B cell (primary cell): ENCODE measurements around the gene OPN4. TPM values are rescaled to one million over a fixed set of nuclear protein-coding genes. Genes with fewer than 3 reads are reported as not detected.

Experiments
- ATAC-seq: fragments of 200-7000 bp; cut with Tn5 transposase; one replicate; pipeline ENCODE4 v1.10.0; 2021; ENCODE audit warnings: low read depth, mild to moderate bottlenecking, moderate number of reproducible peaks, moderate library complexity
- CTCF ChIA-PET: fragments of 350-600 bp; sonication (Branson Sonifier 250); formaldehyde crosslinking; loops from one replicate; lab custom pipeline; 2021; ENCODE audit warnings: antibody characterized with exemption, inconsistent platforms; lab: Charles Lee
- POLR2A ChIA-PET: fragments of 350-600 bp; sonication (Branson Sonifier 250); formaldehyde crosslinking; loops from one replicate; lab custom pipeline; 2021; ENCODE audit warnings: antibody characterized with exemption; lab: Charles Lee
- DNase-seq: peaks from one replicate; pipeline ENCODE4 v3.0.0; 2013
- H2AFZ ChIP-seq: 2 replicates; pipeline ENCODE4 v1.6.1; 2012; ENCODE audit warnings: mild to moderate bottlenecking, low read depth, low read length; ENCODE audit not compliant: insufficient read depth, poor library complexity, severe bottlenecking
- H3K27ac ChIP-seq, 2 donors: 1 replicate in 1 of 2; 2 replicates in 1 of 2; pipeline ENCODE4 v1.5.1; 2012 to 2013; ENCODE audit warnings: low read length in 2 of 2, mild to moderate bottlenecking in 2 of 2, moderate library complexity in 1 of 2
- H3K27me3 ChIP-seq, 4 experiments: fragments of 200-600 bp in 1 of 4; sonication (generic) in 1 of 4; replicated peaks in 1 of 4; 1 replicate in 2 of 4; 2 replicates in 2 of 4; pipeline versions ENCODE4 v1.6.1 to v1.7.0; 2013 to 2016; ENCODE audit warnings: low read length in 3 of 4, mild to moderate bottlenecking in 2 of 4, mixed read lengths in 1 of 4, moderate library complexity in 1 of 4; ENCODE audit not compliant: insufficient read depth in 4 of 4, control insufficient read depth in 3 of 4; ENCODE audit errors: control extremely low read depth in 1 of 4
- H3K36me3 ChIP-seq, 2 experiments: replicated peaks in 1 of 2; 1 replicate in 1 of 2; 2 replicates in 1 of 2; pipeline versions ENCODE4 v1.6.1 to v1.7.1; 2013; ENCODE audit warnings: low read length in 1 of 2; ENCODE audit not compliant: insufficient read depth in 2 of 2, control insufficient read depth in 1 of 2; ENCODE audit errors: control extremely low read depth in 1 of 2, extremely low read depth in 1 of 2
- H3K4me1 ChIP-seq, 2 donors: fragments of 200-600 bp in 1 of 2; sonication (generic) in 1 of 2; 1 replicate in 1 of 2; 2 replicates in 1 of 2; pipeline versions ENCODE4 v1.5.1 to v1.6.1; 2013 to 2017; ENCODE audit warnings: low read length in 2 of 2; ENCODE audit not compliant: control insufficient read depth in 2 of 2, insufficient read depth in 2 of 2
- H3K4me2 ChIP-seq: replicated peaks from 2 replicates; pipeline ENCODE3; 2012; ENCODE audit warnings: mild to moderate bottlenecking, low read depth, low read length; ENCODE audit not compliant: poor library complexity, severe bottlenecking
- H3K4me3 ChIP-seq, 5 experiments: fragments of 200-600 bp in 1 of 5; sonication (generic) in 1 of 5; 1 replicate in 3 of 5; 2 replicates in 2 of 5; pipeline versions ENCODE4 v1.5.1 to v1.7.0; 2011 to 2016; ENCODE audit warnings: low read length in 4 of 5, mild to moderate bottlenecking in 4 of 5, low read depth in 2 of 5, control low read depth in 1 of 5, moderate library complexity in 1 of 5; ENCODE audit not compliant: insufficient read depth in 1 of 5; ENCODE audit errors: control extremely low read depth in 1 of 5, extremely low read depth in 1 of 5
- H3K79me2 ChIP-seq: fragments of 200-600 bp; sonication (generic); one replicate; pipeline ENCODE4 v1.6.0; 2016; ENCODE audit warnings: low read length; ENCODE audit not compliant: control insufficient read depth, insufficient read depth
- H3K9ac ChIP-seq: fragments of 200-600 bp; sonication (generic); 2 replicates; pipeline ENCODE4 v1.6.1; 2017; ENCODE audit warnings: mild to moderate bottlenecking, low read length, moderate library complexity
- H3K9me3 ChIP-seq, 3 donors: one replicate each; pipeline versions ENCODE4 v1.6.1 to v1.7.1; 2013; ENCODE audit warnings: low read length in 2 of 3; ENCODE audit not compliant: control insufficient read depth in 2 of 3, insufficient read depth in 1 of 3; ENCODE audit errors: control extremely low read depth in 1 of 3
- H4K20me1 ChIP-seq: 2 replicates; pipeline ENCODE4 v1.6.0; 2012; ENCODE audit warnings: mild to moderate bottlenecking, low read length; ENCODE audit not compliant: insufficient read depth, control insufficient read depth, poor library complexity, severe bottlenecking
- H3K27ac Mint-ChIP-seq: one replicate; pipeline ENCODE4 v1.8.0; 2021; ENCODE audit warnings: mixed read lengths
- H3K27me3 Mint-ChIP-seq: one replicate; pipeline ENCODE4 v1.8.0; 2021; ENCODE audit warnings: mixed read lengths
- H3K4me1 Mint-ChIP-seq: one replicate; pipeline ENCODE4 v1.8.0; 2021; ENCODE audit warnings: mixed read lengths
- H3K4me3 Mint-ChIP-seq: one replicate; pipeline ENCODE4 v1.8.0; 2021; ENCODE audit warnings: mixed read lengths
- H3K9me3 Mint-ChIP-seq: one replicate; pipeline ENCODE4 v1.8.0; 2022; ENCODE audit warnings: mixed read lengths; ENCODE audit not compliant: insufficient read depth
- EZH2 ChIP-seq: IDR thresholded peaks from 2 replicates; pipeline ENCODE4 v1.6.1; 2012; ENCODE audit warnings: borderline replicate concordance, low read depth, mild to moderate bottlenecking, moderate library complexity, low read length; ENCODE audit not compliant: insufficient read depth, poor library complexity, severe bottlenecking
- WGBS: methylation state at CpG from one replicate; pipeline ENCODE4 v1.1.5; 2013; ENCODE audit warnings: missing lambda C conversion rate; ENCODE audit not compliant: insufficient coverage; 5-methylcytosine and 5-hydroxymethylcytosine counted together
- intact Hi-C: fragments of 100-400 bp; cut with micrococcal nuclease; formaldehyde crosslinking; loops from one replicate; pipeline ENCODE4 v1.10.0; 2022
- polyA plus RNA-seq: library from polyadenylated mRNA; depleted of rRNA; stranded (reverse); fragments of >200 nt; gene quantifications from 2 replicates; pipeline ENCODE4 v1.2.3, GENCODE V29; 2012
- total RNA-seq, 2 donors: library from RNA; stranded (reverse); fragments of 120-200 nt in 1 of 2; gene quantifications; 1 replicate in 1 of 2; 2 replicates in 1 of 2; pipeline versions ENCODE4 v1.2.3 to v1.2.4, GENCODE V29; 2013 to 2022
- TF ChIP-seq, protein P1 (sequence below): fragments of 200-600 bp; IDR thresholded peaks from one replicate; pipeline ENCODE4 v1.8.0; 2022; ENCODE audit warnings: antibody characterized with exemption, mild to moderate bottlenecking

Gene OPN4
- total and polyA plus RNA-seq, 2 donors (not counting 1 experiment from before 2014, with no cell fraction given) = not detected

DNA sequence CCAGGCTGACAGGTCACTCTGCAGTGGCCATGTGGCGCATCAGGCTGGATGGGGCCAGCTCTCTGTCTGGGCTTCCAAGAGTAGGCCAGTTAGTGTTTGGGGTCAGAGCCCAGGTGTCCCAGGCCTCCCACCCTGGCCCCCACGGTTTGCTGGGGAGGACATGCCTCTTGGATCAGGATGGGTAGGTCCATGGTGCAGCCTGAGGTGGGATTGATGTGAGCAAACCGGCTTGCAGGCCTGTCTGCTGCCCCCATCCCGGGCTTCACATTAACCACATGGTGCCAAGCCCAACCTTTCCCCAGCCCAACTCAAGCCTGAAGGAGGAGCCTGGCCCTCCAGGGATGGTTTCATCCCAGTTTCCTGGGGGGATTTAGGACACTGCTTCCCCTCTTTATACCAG lies 53.2 kb downstream of the OPN4 start:
- no peak overlapping the region for H3K4me3 ChIP-seq
- Mint-ChIP-seq H3K27me3 (no peaks in the 10 kb centered on the region), H3K4me3 (no peak overlapping the region), H3K27ac (no peak overlapping the region), H3K9me3 (no peaks in the 10 kb centered on the region), H3K4me1 (peaks cover 11% of the 10 kb centered on the region)
- intact Hi-C loops = no loop called here
- H3K27me3 ChIP-seq = no peaks in the 10 kb centered on the region
- H3K79me2 ChIP-seq = no peaks in the 10 kb centered on the region
- H3K4me1 ChIP-seq = peaks cover 9 to 13% of the 10 kb centered on the region in 2 donors
- no peak overlapping the region for H3K4me2 ChIP-seq
- H3K9ac ChIP-seq = no peak overlapping the region
- 65% methylated on average over 3 of the region's 4 CpGs for WGBS
- no peaks in the 10 kb centered on the region for H4K20me1 ChIP-seq
- ChIA-PET CTCF (no interaction called here), POLR2A (no interaction called here)
- peaks cover 0 to 9% (median 0%) of the 10 kb centered on the region in 3 donors for H3K9me3 ChIP-seq
- no peaks in the 10 kb centered on the region for H3K36me3 ChIP-seq
- TF ChIP-seq, protein P1, sequence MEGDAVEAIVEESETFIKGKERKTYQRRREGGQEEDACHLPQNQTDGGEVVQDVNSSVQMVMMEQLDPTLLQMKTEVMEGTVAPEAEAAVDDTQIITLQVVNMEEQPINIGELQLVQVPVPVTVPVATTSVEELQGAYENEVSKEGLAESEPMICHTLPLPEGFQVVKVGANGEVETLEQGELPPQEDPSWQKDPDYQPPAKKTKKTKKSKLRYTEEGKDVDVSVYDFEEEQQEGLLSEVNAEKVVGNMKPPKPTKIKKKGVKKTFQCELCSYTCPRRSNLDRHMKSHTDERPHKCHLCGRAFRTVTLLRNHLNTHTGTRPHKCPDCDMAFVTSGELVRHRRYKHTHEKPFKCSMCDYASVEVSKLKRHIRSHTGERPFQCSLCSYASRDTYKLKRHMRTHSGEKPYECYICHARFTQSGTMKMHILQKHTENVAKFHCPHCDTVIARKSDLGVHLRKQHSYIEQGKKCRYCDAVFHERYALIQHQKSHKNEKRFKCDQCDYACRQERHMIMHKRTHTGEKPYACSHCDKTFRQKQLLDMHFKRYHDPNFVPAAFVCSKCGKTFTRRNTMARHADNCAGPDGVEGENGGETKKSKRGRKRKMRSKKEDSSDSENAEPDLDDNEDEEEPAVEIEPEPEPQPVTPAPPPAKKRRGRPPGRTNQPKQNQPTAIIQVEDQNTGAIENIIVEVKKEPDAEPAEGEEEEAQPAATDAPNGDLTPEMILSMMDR = no peak
- no peak for TF ChIP-seq EZH2
- DNase-seq = no peak
- no peak overlapping the region for H3K27ac ChIP-seq
- no peak for ATAC-seq
- H2AFZ ChIP-seq = no peak overlapping the region

DNA sequence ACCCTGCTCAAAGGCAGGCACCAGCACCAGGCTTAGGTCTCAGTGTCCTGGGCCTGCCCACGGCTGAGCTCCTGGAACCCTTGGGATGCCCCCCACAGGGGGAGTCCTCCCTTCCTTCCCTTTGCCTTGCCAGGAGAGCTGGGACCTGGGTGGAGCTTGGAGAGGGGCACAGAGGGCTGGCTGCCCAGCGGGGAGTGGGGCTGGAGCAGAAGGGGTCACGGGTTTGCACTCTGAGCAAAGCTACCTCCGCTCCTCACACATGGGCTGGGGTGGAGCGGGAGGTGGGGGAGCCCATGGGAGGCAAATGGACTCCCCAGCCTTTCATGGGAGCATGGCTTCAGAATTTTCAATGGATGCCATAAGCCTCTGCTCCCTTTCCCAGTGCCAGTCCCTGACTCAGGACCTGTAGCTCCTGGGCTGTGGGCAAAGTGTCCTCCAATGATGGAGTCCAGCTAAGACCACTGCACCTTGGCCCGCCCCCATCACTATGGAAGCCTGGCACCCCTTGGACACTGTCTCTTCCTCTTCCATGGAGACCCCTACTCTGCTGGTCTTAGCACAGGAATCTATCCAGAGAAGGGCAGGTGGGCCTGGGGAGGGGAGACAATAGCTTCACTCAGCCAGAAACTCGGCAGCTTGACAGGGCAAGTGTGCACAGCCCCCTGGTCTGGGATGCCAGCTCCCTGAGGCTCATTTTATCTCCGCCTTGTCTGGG lies 53.9 kb downstream of the OPN4 start:
- H3K4me3 Mint-ChIP-seq = no peak overlapping the region
- Histone ChIP-seq H3K27me3 (no peaks in the 10 kb centered on the region), H3K79me2 (no peaks in the 10 kb centered on the region), H3K36me3 (no peaks in the 10 kb centered on the region), H2AFZ (no peak overlapping the region), H3K27ac (no peak overlapping the region), H3K4me2 (no peak overlapping the region), H3K4me3 (no peak overlapping the region), H3K9ac (no peak overlapping the region), H3K4me1 (peaks cover 9 to 14% of the 10 kb centered on the region in 2 donors), H4K20me1 (no peaks in the 10 kb centered on the region), H3K9me3 (peaks cover 0 to 9% (median 0%) of the 10 kb centered on the region in 3 donors)
- DNase-seq = no peak
- POLR2A ChIA-PET = no interaction called here
- WGBS = 99% methylated on average over 6 of the region's 8 CpGs
- TF ChIP-seq, protein P1 = no peak
- no peak for TF ChIP-seq EZH2
- peaks cover 11% of the 10 kb centered on the region for H3K4me1 Mint-ChIP-seq
- no peak overlapping the region for H3K27ac Mint-ChIP-seq
- H3K27me3 Mint-ChIP-seq = no peaks in the 10 kb centered on the region
- no peak for ATAC-seq
- H3K9me3 Mint-ChIP-seq = no peaks in the 10 kb centered on the region
- intact Hi-C loops = no loop called here
- CTCF ChIA-PET = no interaction called here
